ENCODE results near the gene DPF3. TPM values are rescaled to one million over a fixed set of nuclear protein-coding genes. Genes with fewer than 3 reads are reported as not detected.

DPF3 gene
- total and polyA plus RNA-seq, 2 of the 13 experiments (the other 11 are each of a cell fraction or from before 2014, with no cell fraction given), result 0.09 to 0.60 TPM

GRCh38 chr14:72657214-72657921 lies 236.5 kb downstream of the DPF3 start (continued):
- TF ChIP-seq KDM5B (CRISPR knock-in tag; IDR thresholded peaks at IDR 0.05; ENCODE audit: borderline replicate concordance) (no peak), PRPF4 (IDR thresholded peaks at IDR 0.05; ENCODE audit: low read depth, low read length, poor library complexity, severe bottlenecking) (no peak), ZFP36 (IDR thresholded peaks at IDR 0.05; ENCODE audit: borderline replicate concordance, low read depth, low read length, partially characterized antibody) (no peak), ZNF563 (CRISPR knock-in tag; IDR thresholded peaks at IDR 0.05) (no peak)

DNA sequence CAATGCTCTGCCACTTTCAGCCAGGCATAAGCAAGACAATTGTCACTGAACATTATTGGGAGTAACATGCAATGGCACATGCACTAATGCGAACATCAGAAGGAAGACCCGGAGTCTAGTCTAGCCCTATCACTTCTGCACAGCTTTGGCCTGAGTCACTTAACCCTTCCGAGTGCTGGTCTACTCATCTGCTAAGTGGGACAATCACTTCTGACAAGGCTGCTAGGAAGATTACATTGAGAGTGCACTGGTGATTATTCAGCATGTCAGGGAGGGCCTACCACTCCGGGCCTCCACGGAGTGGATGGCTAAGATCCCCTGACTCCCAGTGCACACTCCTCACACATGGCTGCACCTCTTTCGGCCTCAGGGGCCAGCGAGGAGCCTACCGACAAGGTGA lies 240.9 kb downstream of the DPF3 start:
- intact Hi-C loops (cut with micrococcal nuclease; ENCODE audit: unreplicated experiment) (no loop called here), in situ Hi-C loops (cut with HindIII; ENCODE audit: extremely low pct_ligation_motif_present, low pct_unique_long_range_greater_than_20kb) (no loop called here)
- ATAC-seq (no peak), FAIRE-seq (no peak), DNase-seq (ENCODE audit: low spot score) (no peak)
- Histone ChIP-seq H3K4me3 (replicated peaks in 1 of 3; ENCODE audit: insufficient read depth in 1 of 3, low read depth in 2 of 3, low read length in 3 of 3) (no peak overlapping the region), H2AFZ (ENCODE audit: low read length) (no peak overlapping the region), H3K9me3 (ENCODE audit: low read length) (no peaks in the 10 kb centered on the region), H3K27ac (ENCODE audit: extremely low read length, insufficient read depth, low read length) (no peak overlapping the region), H3K4me2 (ENCODE audit: low read depth, low read length) (no peak overlapping the region), H3K27me3 (ENCODE audit: control insufficient read depth in 1 of 2, insufficient read depth in 2 of 2, low read length in 2 of 2) (peaks cover 3 to 6% of the 10 kb centered on the region in 2 experiments; a peak in 1 of 5 replicates), H3K4me1 (ENCODE audit: insufficient read depth, low read length) (peaks cover 21% of the 10 kb centered on the region), H4K20me1 (ENCODE audit: insufficient read depth, low read length) (no peaks in the 10 kb centered on the region), H3K79me2 (ENCODE audit: insufficient read depth, low read length) (no peaks in the 10 kb centered on the region), H3K36me3 (replicated peaks in 1 of 2; ENCODE audit: control insufficient read depth in 1 of 2, insufficient read depth in 2 of 2, low read length in 2 of 2) (no peaks in the 10 kb centered on the region), H3K9ac (ENCODE audit: insufficient read depth, low read depth, low read length) (no peak overlapping the region)
- BruUV-seq (replicated peaks), result no TSS peak
- TF ChIP-seq SP4 (CRISPR knock-in tag; IDR thresholded peaks at IDR 0.05) (no peak), MATR3 (CRISPR knock-in tag; IDR thresholded peaks at IDR 0.05) (no peak), ZNF343 (CRISPR knock-in tag; IDR thresholded peaks at IDR 0.05) (no peak)
- 16% methylated on average over 5 of the region's 8 CpGs for WGBS (ENCODE audit: low lambda C conversion rate)
- ChIA-PET POLR2A (no interaction called here), CTCF (ENCODE audit: low intra/inter-chr PET ratio, low total read pairs) (no interaction called here)

GRCh38 chr14:72652179-72652578 lies 241.7 kb downstream of the DPF3 start:
- Histone ChIP-seq H2AFZ (ENCODE audit: low read length) (no peak overlapping the region), H3K27me3 (ENCODE audit: control insufficient read depth in 1 of 2, insufficient read depth in 2 of 2, low read length in 2 of 2) (peaks cover 3 to 6% of the 10 kb centered on the region in 2 experiments; a peak in 1 of 5 replicates), H3K4me1 (ENCODE audit: insufficient read depth, low read length) (peaks cover 21% of the 10 kb centered on the region), H3K79me2 (ENCODE audit: insufficient read depth, low read length) (no peaks in the 10 kb centered on the region), H3K9me3 (ENCODE audit: low read length) (no peaks in the 10 kb centered on the region), H3K27ac (ENCODE audit: extremely low read length, insufficient read depth, low read length) (no peak overlapping the region), H3K4me3 (replicated peaks in 1 of 3; ENCODE audit: insufficient read depth in 1 of 3, low read depth in 2 of 3, low read length in 3 of 3) (no peak overlapping the region), H3K36me3 (replicated peaks in 1 of 2; ENCODE audit: control insufficient read depth in 1 of 2, insufficient read depth in 2 of 2, low read length in 2 of 2) (no peaks in the 10 kb centered on the region), H3K9ac (ENCODE audit: insufficient read depth, low read depth, low read length) (no peak overlapping the region), H3K4me2 (ENCODE audit: low read depth, low read length) (no peak overlapping the region), H4K20me1 (ENCODE audit: insufficient read depth, low read length) (no peaks in the 10 kb centered on the region)
- 0% methylated on average over 1 of the region's 4 CpGs for WGBS (ENCODE audit: low lambda C conversion rate)
- FAIRE-seq (no peak), ATAC-seq (no peak), DNase-seq (ENCODE audit: low spot score) (no peak)
- CTCF ChIA-PET (ENCODE audit: low intra/inter-chr PET ratio, low total read pairs), result no interaction called here
- POLR2A ChIA-PET, result no interaction called here
- intact Hi-C loops (cut with micrococcal nuclease; ENCODE audit: unreplicated experiment) (no loop called here), in situ Hi-C loops (cut with HindIII; ENCODE audit: extremely low pct_ligation_motif_present, low pct_unique_long_range_greater_than_20kb) (no loop called here)
- no TSS peak for BruUV-seq (replicated peaks)
- TF ChIP-seq ZNF224 (CRISPR knock-in tag; IDR thresholded peaks at IDR 0.05), result no peak
- TF ChIP-seq SP140L (CRISPR knock-in tag; IDR thresholded peaks at IDR 0.05; ENCODE audit: borderline replicate concordance), result no peak
- no peak for TF ChIP-seq YEATS2 (CRISPR knock-in tag; IDR thresholded peaks at IDR 0.05; ENCODE audit: borderline replicate concordance)
- no peak for TF ChIP-seq SAP130 (CRISPR knock-in tag; IDR thresholded peaks at IDR 0.05; ENCODE audit: low read depth)
- no peak for TF ChIP-seq ARID5B (CRISPR knock-in tag; IDR thresholded peaks at IDR 0.05)
- TF ChIP-seq ZNF121 (CRISPR knock-in tag; IDR thresholded peaks at IDR 0.05), result no peak
- no peak for TF ChIP-seq CCDC6 (CRISPR knock-in tag; IDR thresholded peaks at IDR 0.05)
- no peak for TF ChIP-seq KDM3A (CRISPR knock-in tag; IDR thresholded peaks at IDR 0.05; ENCODE audit: low read depth)
